ENCODE results near the gene ADGRB3.
A peak's percentile ranks its signal among the peaks of the same experiment; 100 is the strongest.

Gene ADGRB3

GRCh38 chr6:68710916-68711315, 75.8 kb downstream of the ADGRB3 start:
- DNase-seq, result no peak
- no peak overlapping the region for H4K8ac ChIP-seq (ENCODE audit: low read length)
- H3K27ac ChIP-seq (ENCODE audit: low read length, poor library complexity, severe bottlenecking), result no peak overlapping the region
- no peak overlapping the region for H3K14ac ChIP-seq (ENCODE audit: low read length in 2 of 2)
- no peak overlapping the region for H2AK5ac ChIP-seq (ENCODE audit: low read length, severe bottlenecking)
- 70% methylated on average over 2 of the region's 3 CpGs for WGBS
- H3K9ac ChIP-seq (ENCODE audit: low read length), result no peak overlapping the region
- H3K79me1 ChIP-seq (replicated peaks; ENCODE audit: low read length, poor library complexity, severe bottlenecking), result no peaks in the 10 kb centered on the region
- H3K4me3 ChIP-seq (ENCODE audit: insufficient read depth in 1 of 2, low read depth in 1 of 2, low read length in 2 of 2), result no peak overlapping the region
- no peak overlapping the region for H3K18ac ChIP-seq (ENCODE audit: low read depth in 1 of 2, low read length in 2 of 2)
- H2BK120ac ChIP-seq (ENCODE audit: low read depth, low read length), result no peak overlapping the region
- H2BK15ac ChIP-seq (ENCODE audit: low read depth, poor library complexity, severe bottlenecking), result no peak overlapping the region
- no peak overlapping the region for H3K4ac ChIP-seq (ENCODE audit: low read depth in 1 of 2, low read length in 2 of 2)
- H3K23ac ChIP-seq (ENCODE audit: low read length in 2 of 2), result no peak overlapping the region
- no peak overlapping the region for H2BK12ac ChIP-seq (ENCODE audit: low read length in 2 of 2)
- no peaks in the 10 kb centered on the region for H3K27me3 ChIP-seq (ENCODE audit: control insufficient read depth in 1 of 2, insufficient read depth in 1 of 2, low read length in 2 of 2)
- no peak overlapping the region for H2BK5ac ChIP-seq (ENCODE audit: low read depth, low read length, poor library complexity, severe bottlenecking)
- H3K4me1 ChIP-seq (ENCODE audit: control insufficient read depth, insufficient read depth, low read depth, low read length), result no peaks in the 10 kb centered on the region
- no peaks in the 10 kb centered on the region for H3K36me3 ChIP-seq (ENCODE audit: control insufficient read depth in 1 of 2, insufficient read depth in 2 of 2, low read depth in 1 of 2, low read length in 2 of 2)
- H3K4me2 ChIP-seq (ENCODE audit: low read length, poor library complexity, severe bottlenecking), result no peak overlapping the region
- H2AFZ ChIP-seq (ENCODE audit: low read depth, low read length), result no peak overlapping the region
- no peaks in the 10 kb centered on the region for H3K9me3 ChIP-seq (ENCODE audit: control insufficient read depth, low read length)
- no peak overlapping the region for H4K91ac ChIP-seq (ENCODE audit: low read length)

GRCh38 chr6:68711386-68712000, 76.4 kb downstream of the ADGRB3 start:
- Histone ChIP-seq H3K79me1 (replicated peaks; ENCODE audit: low read length, poor library complexity, severe bottlenecking) (no peaks in the 10 kb centered on the region), H3K4ac (ENCODE audit: low read depth in 1 of 2, low read length in 2 of 2) (no peak overlapping the region), H3K27me3 (ENCODE audit: control insufficient read depth in 1 of 2, insufficient read depth in 1 of 2, low read length in 2 of 2) (no peaks in the 10 kb centered on the region), H2BK15ac (ENCODE audit: low read depth, poor library complexity, severe bottlenecking) (no peak overlapping the region), H3K27ac (ENCODE audit: low read length, poor library complexity, severe bottlenecking) (no peak overlapping the region), H2AK5ac (ENCODE audit: low read length, severe bottlenecking) (no peak overlapping the region), H3K4me1 (ENCODE audit: control insufficient read depth, insufficient read depth, low read depth, low read length) (no peaks in the 10 kb centered on the region), H4K91ac (ENCODE audit: low read length) (no peak overlapping the region), H2AFZ (ENCODE audit: low read depth, low read length) (no peak overlapping the region), H3K36me3 (ENCODE audit: control insufficient read depth in 1 of 2, insufficient read depth in 2 of 2, low read depth in 1 of 2, low read length in 2 of 2) (no peaks in the 10 kb centered on the region), H3K14ac (ENCODE audit: low read length in 2 of 2) (no peak overlapping the region), H4K8ac (ENCODE audit: low read length) (no peak overlapping the region), H2BK5ac (ENCODE audit: low read depth, low read length, poor library complexity, severe bottlenecking) (no peak overlapping the region), H3K9ac (ENCODE audit: low read length) (no peak overlapping the region), H2BK120ac (ENCODE audit: low read depth, low read length) (no peak overlapping the region), H3K4me2 (ENCODE audit: low read length, poor library complexity, severe bottlenecking) (no peak overlapping the region), H3K4me3 (ENCODE audit: insufficient read depth in 1 of 2, low read depth in 1 of 2, low read length in 2 of 2) (no peak overlapping the region), H2BK12ac (ENCODE audit: low read length in 2 of 2) (no peak overlapping the region), H3K9me3 (ENCODE audit: control insufficient read depth, low read length) (no peaks in the 10 kb centered on the region), H3K23ac (ENCODE audit: low read length in 2 of 2) (no peak overlapping the region), H3K18ac (ENCODE audit: low read depth in 1 of 2, low read length in 2 of 2) (no peak overlapping the region)
- DNase-seq, result no peak
- 100% methylated on average over 1 of the region's 2 CpGs for WGBS

GRCh38 chr6:68716620-68717019, 81.5 kb downstream of the ADGRB3 start:
- H3K36me3 ChIP-seq (ENCODE audit: control insufficient read depth in 1 of 2, insufficient read depth in 2 of 2, low read depth in 1 of 2, low read length in 2 of 2), result no peaks in the 10 kb centered on the region
- H3K23ac ChIP-seq (ENCODE audit: low read length in 2 of 2), result no peak overlapping the region
- no peak overlapping the region for H2BK12ac ChIP-seq (ENCODE audit: low read length in 2 of 2)
- H3K9me3 ChIP-seq (ENCODE audit: control insufficient read depth, low read length), result no peaks in the 10 kb centered on the region
- DNase-seq, result no peak
- no peaks in the 10 kb centered on the region for H3K4me1 ChIP-seq (ENCODE audit: control insufficient read depth, insufficient read depth, low read depth, low read length)
- H3K18ac ChIP-seq (ENCODE audit: low read depth in 1 of 2, low read length in 2 of 2), result no peak overlapping the region
- no peaks in the 10 kb centered on the region for H3K27me3 ChIP-seq (ENCODE audit: control insufficient read depth in 1 of 2, insufficient read depth in 1 of 2, low read length in 2 of 2)
- no peak overlapping the region for H2BK5ac ChIP-seq (ENCODE audit: low read depth, low read length, poor library complexity, severe bottlenecking)
- H3K4ac ChIP-seq (ENCODE audit: low read depth in 1 of 2, low read length in 2 of 2), result no peak overlapping the region
- H3K79me1 ChIP-seq (replicated peaks; ENCODE audit: low read length, poor library complexity, severe bottlenecking), result no peaks in the 10 kb centered on the region
- 95% methylated on average over 2 of the region's 2 CpGs for WGBS
- H4K8ac ChIP-seq (ENCODE audit: low read length), result no peak overlapping the region
- H3K9ac ChIP-seq (ENCODE audit: low read length), result no peak overlapping the region
- H2AFZ ChIP-seq (ENCODE audit: low read depth, low read length), result no peak overlapping the region
- H4K91ac ChIP-seq (ENCODE audit: low read length), result no peak overlapping the region
- no peak overlapping the region for H3K27ac ChIP-seq (ENCODE audit: low read length, poor library complexity, severe bottlenecking)
- H3K4me3 ChIP-seq (ENCODE audit: insufficient read depth in 1 of 2, low read depth in 1 of 2, low read length in 2 of 2), result no peak overlapping the region
- H3K14ac ChIP-seq (ENCODE audit: low read length in 2 of 2), result no peak overlapping the region
- no peak overlapping the region for H2BK15ac ChIP-seq (ENCODE audit: low read depth, poor library complexity, severe bottlenecking)
- H3K4me2 ChIP-seq (ENCODE audit: low read length, poor library complexity, severe bottlenecking), result no peak overlapping the region
- no peak overlapping the region for H2BK120ac ChIP-seq (ENCODE audit: low read depth, low read length)
- H2AK5ac ChIP-seq (ENCODE audit: low read length, severe bottlenecking), result no peak overlapping the region

GRCh38 chr6:68718385-68719073, 83.4 kb downstream of the ADGRB3 start:
- Histone ChIP-seq H3K18ac (ENCODE audit: low read depth in 1 of 2, low read length in 2 of 2) (no peak overlapping the region), H2BK120ac (ENCODE audit: low read depth, low read length) (no peak overlapping the region), H3K4ac (ENCODE audit: low read depth in 1 of 2, low read length in 2 of 2) (no peak overlapping the region), H2AFZ (ENCODE audit: low read depth, low read length) (no peak overlapping the region), H4K91ac (ENCODE audit: low read length) (no peak overlapping the region), H2BK12ac (ENCODE audit: low read length in 2 of 2) (no peak overlapping the region), H3K4me1 (ENCODE audit: control insufficient read depth, insufficient read depth, low read depth, low read length) (no peaks in the 10 kb centered on the region), H3K79me1 (replicated peaks; ENCODE audit: low read length, poor library complexity, severe bottlenecking) (no peaks in the 10 kb centered on the region), H3K9me3 (ENCODE audit: control insufficient read depth, low read length) (no peaks in the 10 kb centered on the region), H2BK15ac (ENCODE audit: low read depth, poor library complexity, severe bottlenecking) (no peak overlapping the region), H3K36me3 (ENCODE audit: control insufficient read depth in 1 of 2, insufficient read depth in 2 of 2, low read depth in 1 of 2, low read length in 2 of 2) (no peaks in the 10 kb centered on the region), H3K4me2 (ENCODE audit: low read length, poor library complexity, severe bottlenecking) (no peak overlapping the region), H4K8ac (ENCODE audit: low read length) (peak overlapping the region; percentile 41), H3K14ac (ENCODE audit: low read length in 2 of 2) (no peak overlapping the region), H3K4me3 (ENCODE audit: insufficient read depth in 1 of 2, low read depth in 1 of 2, low read length in 2 of 2) (peak overlapping the region in 1 of 2 experiments; percentile 19), H3K27ac (ENCODE audit: low read length, poor library complexity, severe bottlenecking) (no peak overlapping the region), H3K27me3 (ENCODE audit: control insufficient read depth in 1 of 2, insufficient read depth in 1 of 2, low read length in 2 of 2) (no peaks in the 10 kb centered on the region), H3K9ac (ENCODE audit: low read length) (no peak overlapping the region), H3K23ac (ENCODE audit: low read length in 2 of 2) (no peak overlapping the region), H2AK5ac (ENCODE audit: low read length, severe bottlenecking) (no peak overlapping the region), H2BK5ac (ENCODE audit: low read depth, low read length, poor library complexity, severe bottlenecking) (no peak overlapping the region)
- DNase-seq, result peak; percentile 59
- WGBS, result 67% methylated on average over 5 of the region's 5 CpGs
